ENCODE results near the gene CT47B1.
"Not testable (repeated sequence)": the region's sequence is repeated elsewhere in the genome, so short reads cannot be mapped to it uniquely, and the experiment has no call there.

The CT47B1 gene
- total RNA-seq, result 0 reads per million in 9 experiments

- H3K27ac Mint-ChIP-seq; H3K27me3 Mint-ChIP-seq; H3K4me1 Mint-ChIP-seq (ENCODE audit: low read depth in 2 of 2); H3K4me3 Mint-ChIP-seq; H3K36me3 Mint-ChIP-seq (ENCODE audit: insufficient read depth); DNase-seq; ATAC-seq (replicated peaks); H3K9me3 Mint-ChIP-seq: not testable (repeated sequence)
These were observed at the start of gene CT47B1 for GRCh38 chrX:120875766-120876165. TSS of gene CT47B1 (minus strand) at chrX:120875866. CDS start at chrX:120875670, 196 bp downstream.

GRCh38 chrX:120874678-120875557 lies 748 bp downstream of the CT47B1 start:
- H3K4me1 Mint-ChIP-seq (ENCODE audit: low read depth in 2 of 2), result no peaks in the 10 kb centered on the region

GRCh38 chrX:120857240-120857639 lies 18.4 kb downstream of the CT47B1 start:
- Mint-ChIP-seq H3K36me3 (ENCODE audit: insufficient read depth) (no peaks in the 10 kb centered on the region), H3K4me3 (no peak overlapping the region)

More at GRCh38 chrX:120874678-120875557, 748 bp downstream of the CT47B1 start:
- H3K27ac Mint-ChIP-seq, result no peak overlapping the region
- no peak overlapping the region for H3K4me3 Mint-ChIP-seq
- no peak for ATAC-seq (replicated peaks)
- H3K27me3 Mint-ChIP-seq, result no peaks in the 10 kb centered on the region
- no peak for DNase-seq
- H3K9me3 Mint-ChIP-seq, result no peaks in the 10 kb centered on the region
- H3K36me3 Mint-ChIP-seq (ENCODE audit: insufficient read depth), result no peaks in the 10 kb centered on the region

GRCh38 chrX:120840827-120841226 lies 34.8 kb downstream of the CT47B1 start:
- H3K4me1 Mint-ChIP-seq (ENCODE audit: low read depth in 2 of 2), result no peaks in the 10 kb centered on the region
- H3K36me3 Mint-ChIP-seq (ENCODE audit: insufficient read depth), result no peaks in the 10 kb centered on the region
- no peaks in the 10 kb centered on the region for H3K9me3 Mint-ChIP-seq
- no peaks in the 10 kb centered on the region for H3K27me3 Mint-ChIP-seq
- no peak overlapping the region for H3K27ac Mint-ChIP-seq
- ATAC-seq (replicated peaks) (no peak), DNase-seq (no peak)
- H3K4me3 Mint-ChIP-seq, result no peak overlapping the region

More at GRCh38 chrX:120857240-120857639, 18.4 kb downstream of the CT47B1 start:
- DNase-seq (no peak), ATAC-seq (replicated peaks) (no peak)
- H3K9me3 Mint-ChIP-seq, result no peaks in the 10 kb centered on the region
- H3K27me3 Mint-ChIP-seq, result no peaks in the 10 kb centered on the region
- no peak overlapping the region for H3K27ac Mint-ChIP-seq
- H3K4me1 Mint-ChIP-seq (ENCODE audit: low read depth in 2 of 2), result no peaks in the 10 kb centered on the region

- ATAC-seq (replicated peaks) (no peak), DNase-seq (no peak)
- Mint-ChIP-seq H3K27ac (no peak overlapping the region), H3K4me1 (ENCODE audit: low read depth in 2 of 2) (no peaks in the 10 kb centered on the region), H3K4me3 (no peak overlapping the region), H3K9me3 (no peaks in the 10 kb centered on the region), H3K27me3 (no peaks in the 10 kb centered on the region), H3K36me3 (ENCODE audit: insufficient read depth) (no peaks in the 10 kb centered on the region)
These were observed 36.2 kb downstream of the CT47B1 start for GRCh38 chrX:120839491-120839890.

GRCh38 chrX:120827213-120827612 lies 48.5 kb downstream of the CT47B1 start:
- not testable (repeated sequence) for DNase-seq; H3K4me1 Mint-ChIP-seq (ENCODE audit: low read depth in 2 of 2); H3K9me3 Mint-ChIP-seq; H3K4me3 Mint-ChIP-seq; H3K27me3 Mint-ChIP-seq; ATAC-seq (replicated peaks); H3K36me3 Mint-ChIP-seq (ENCODE audit: insufficient read depth); H3K27ac Mint-ChIP-seq

GRCh38 chrX:120825146-120825545 lies 50.5 kb downstream of the CT47B1 start:
- no peaks in the 10 kb centered on the region for H3K4me1 Mint-ChIP-seq (ENCODE audit: low read depth in 2 of 2)
- peaks cover 0 to 5% of the 10 kb centered on the region in 2 donors for H3K27me3 Mint-ChIP-seq
- ATAC-seq (replicated peaks) (no peak), DNase-seq (no peak)
- H3K36me3 Mint-ChIP-seq (ENCODE audit: insufficient read depth), result no peaks in the 10 kb centered on the region
- H3K9me3 Mint-ChIP-seq, result no peaks in the 10 kb centered on the region
- no peak overlapping the region for H3K27ac Mint-ChIP-seq
- no peak overlapping the region for H3K4me3 Mint-ChIP-seq

GRCh38 chrX:120824021-120824420 lies 51.6 kb downstream of the CT47B1 start:
- ATAC-seq (replicated peaks), result no peak
- Mint-ChIP-seq H3K4me3 (no peak overlapping the region), H3K27ac (no peak overlapping the region), H3K4me1 (ENCODE audit: low read depth in 2 of 2) (no peaks in the 10 kb centered on the region), H3K27me3 (peaks cover 0 to 5% of the 10 kb centered on the region in 2 donors), H3K36me3 (ENCODE audit: insufficient read depth) (no peaks in the 10 kb centered on the region), H3K9me3 (no peaks in the 10 kb centered on the region)
- DNase-seq, result no peak

- no peaks in the 10 kb centered on the region for H3K4me1 Mint-ChIP-seq (ENCODE audit: low read depth in 2 of 2)
- no peak overlapping the region for H3K27ac Mint-ChIP-seq
- DNase-seq (no peak), ATAC-seq (replicated peaks) (no peak)
- H3K4me3 Mint-ChIP-seq, result no peak overlapping the region
- no peaks in the 10 kb centered on the region for H3K36me3 Mint-ChIP-seq (ENCODE audit: insufficient read depth)
- no peaks in the 10 kb centered on the region for H3K9me3 Mint-ChIP-seq
- peaks cover 0 to 5% of the 10 kb centered on the region in 2 donors for H3K27me3 Mint-ChIP-seq
These were observed 52.1 kb downstream of the CT47B1 start for GRCh38 chrX:120823556-120823955.

Measured in effector memory CD8-positive, alpha-beta T cell (primary cell).